ENCODE results near the gene CC2D1A.

Gene CC2D1A

GRCh38 chr19:13866463-13867046 lies 39.4 kb upstream of the CC2D1A start:
- no peak for TF ChIP-seq TAF1 (IDR thresholded peaks at IDR 0.05; ENCODE audit: borderline replicate concordance, low read depth, low read length)
- TF ChIP-seq POLR2A (IDR thresholded peaks at IDR 0.05; ENCODE audit: low read depth, low read length) = no peak
- no peak for TF ChIP-seq POLR2AphosphoS5 (IDR thresholded peaks at IDR 0.05; ENCODE audit: low read depth, low read length)
- FAIRE-seq (no peak), DNase-seq (ENCODE audit: insufficient read length) (no peak)

- FAIRE-seq (no peak), DNase-seq (ENCODE audit: insufficient read length) (no peak)
- no peak for TF ChIP-seq TAF1 (IDR thresholded peaks at IDR 0.05; ENCODE audit: borderline replicate concordance, low read depth, low read length)
Measured at GRCh38 chr19:13868663-13869062, 37.3 kb upstream of the CC2D1A start.

GRCh38 chr19:13869281-13869680 lies 36.7 kb upstream of the CC2D1A start:
- DNase-seq (ENCODE audit: insufficient read length) (no peak), FAIRE-seq (no peak)
- TF ChIP-seq TAF1 (IDR thresholded peaks at IDR 0.05; ENCODE audit: borderline replicate concordance, low read depth, low read length) = no peak
- TF ChIP-seq POLR2A (IDR thresholded peaks at IDR 0.05; ENCODE audit: low read depth, low read length) = no peak
- no peak for TF ChIP-seq POLR2AphosphoS5 (IDR thresholded peaks at IDR 0.05; ENCODE audit: low read depth, low read length)

GRCh38 chr19:13870873-13871272 lies 35.1 kb upstream of the CC2D1A start:
- no peak for FAIRE-seq
- DNase-seq (ENCODE audit: insufficient read length) = no peak
- no peak for TF ChIP-seq TAF1 (IDR thresholded peaks at IDR 0.05; ENCODE audit: borderline replicate concordance, low read depth, low read length)
- TF ChIP-seq POLR2A (IDR thresholded peaks at IDR 0.05; ENCODE audit: low read depth, low read length) = no peak
- no peak for TF ChIP-seq POLR2AphosphoS5 (IDR thresholded peaks at IDR 0.05; ENCODE audit: low read depth, low read length)

GRCh38 chr19:13872339-13872694 lies 33.7 kb upstream of the CC2D1A start:
- TF ChIP-seq POLR2AphosphoS5 (IDR thresholded peaks at IDR 0.05; ENCODE audit: low read depth, low read length) (no peak), POLR2A (IDR thresholded peaks at IDR 0.05; ENCODE audit: low read depth, low read length) (no peak), TAF1 (IDR thresholded peaks at IDR 0.05; ENCODE audit: borderline replicate concordance, low read depth, low read length) (no peak)
- FAIRE-seq = no peak
- no peak for DNase-seq (ENCODE audit: insufficient read length)

- DNase-seq (ENCODE audit: insufficient read length) (no peak), FAIRE-seq (no peak)
- TF ChIP-seq TAF1 (IDR thresholded peaks at IDR 0.05; ENCODE audit: borderline replicate concordance, low read depth, low read length) = no peak
- TF ChIP-seq POLR2A (IDR thresholded peaks at IDR 0.05; ENCODE audit: low read depth, low read length) = no peak
- TF ChIP-seq POLR2AphosphoS5 (IDR thresholded peaks at IDR 0.05; ENCODE audit: low read depth, low read length) = no peak
Measured at GRCh38 chr19:13872695-13873389, 33.2 kb upstream of the CC2D1A start.

- TF ChIP-seq TAF1 (IDR thresholded peaks at IDR 0.05; ENCODE audit: borderline replicate concordance, low read depth, low read length) (no peak), POLR2AphosphoS5 (IDR thresholded peaks at IDR 0.05; ENCODE audit: low read depth, low read length) (no peak), POLR2A (IDR thresholded peaks at IDR 0.05; ENCODE audit: low read depth, low read length) (no peak)
- no peak for FAIRE-seq
- DNase-seq (ENCODE audit: insufficient read length) = peak; percentile 13
Measured at GRCh38 chr19:13873834-13874515, 32.0 kb upstream of the CC2D1A start.

GRCh38 chr19:13875824-13876223 lies 30.2 kb upstream of the CC2D1A start:
- no peak for FAIRE-seq
- TF ChIP-seq POLR2AphosphoS5 (IDR thresholded peaks at IDR 0.05; ENCODE audit: low read depth, low read length) = no peak
- no peak for TF ChIP-seq TAF1 (IDR thresholded peaks at IDR 0.05; ENCODE audit: borderline replicate concordance, low read depth, low read length)
- no peak for TF ChIP-seq POLR2A (IDR thresholded peaks at IDR 0.05; ENCODE audit: low read depth, low read length)
- DNase-seq (ENCODE audit: insufficient read length) = no peak

GRCh38 chr19:13876834-13877233 lies 29.2 kb upstream of the CC2D1A start, which contains the start of gene NANOS3:
Gene NANOS3 (plus strand): TSS chr19:13877134. CDS start chr19:13877249, 115 bp downstream.
- FAIRE-seq = no peak
- no peak for TF ChIP-seq TAF1 (IDR thresholded peaks at IDR 0.05; ENCODE audit: borderline replicate concordance, low read depth, low read length)
- no peak for TF ChIP-seq POLR2A (IDR thresholded peaks at IDR 0.05; ENCODE audit: low read depth, low read length)
- TF ChIP-seq POLR2AphosphoS5 (IDR thresholded peaks at IDR 0.05; ENCODE audit: low read depth, low read length) = no peak
- no peak for DNase-seq (ENCODE audit: insufficient read length)

- no peak for TF ChIP-seq TAF1 (IDR thresholded peaks at IDR 0.05; ENCODE audit: borderline replicate concordance, low read depth, low read length)
- no peak for TF ChIP-seq POLR2AphosphoS5 (IDR thresholded peaks at IDR 0.05; ENCODE audit: low read depth, low read length)
- no peak for TF ChIP-seq POLR2A (IDR thresholded peaks at IDR 0.05; ENCODE audit: low read depth, low read length)
- no peak for DNase-seq (ENCODE audit: insufficient read length)
- FAIRE-seq = no peak
Measured at GRCh38 chr19:13877303-13877702, 28.7 kb upstream of the CC2D1A start.

GRCh38 chr19:13880059-13881043 lies 25.6 kb upstream of the CC2D1A start:
- no peak for TF ChIP-seq POLR2A (IDR thresholded peaks at IDR 0.05; ENCODE audit: low read depth, low read length)
- peak; percentile 99 for FAIRE-seq

More at GRCh38 chr19:13880059-13881043, 25.6 kb upstream of the CC2D1A start:
- peak; percentile 98 for DNase-seq (ENCODE audit: insufficient read length)

All from GM12892 (cell line).